SK-N-SH (cell line): ENCODE measurements around the gene SIN3A. TPM values are rescaled to one million over a fixed set of nuclear protein-coding genes. Genes with fewer than 3 reads are reported as not detected.

Experiments used
- CTCF ChIA-PET: fragments of 300-600, 350-600 bp; formaldehyde crosslinking; extraction: SDS; loops from one replicate; lab custom pipeline; 2021; lab: Yijun Ruan, JAX
- POLR2A ChIA-PET: fragments of 350-600 bp; sonication (Branson Sonifier 250); formaldehyde crosslinking; extraction: SDS; loops from one replicate; lab custom pipeline; 2020; ENCODE audit warnings: antibody characterized with exemption, inconsistent platforms; lab: Yijun Ruan, JAX
- DNase-seq: peaks from one replicate; pipeline ENCODE4 v3.0.0; 2012
- H2AFZ ChIP-seq: fragments of 200-600 bp; sonication (generic); 2 replicates; pipeline ENCODE4 v1.8.1; 2016; ENCODE audit warnings: antibody characterized with exemption, mild to moderate bottlenecking, low read depth
- H3F3A ChIP-seq: fragments of 200-600 bp; sonication (generic); replicated peaks from 2 replicates; pipeline ENCODE3; 2016; ENCODE audit warnings: antibody characterized with exemption, mild to moderate bottlenecking; ENCODE audit not compliant: insufficient read depth
- H3K27ac ChIP-seq, 2 experiments: fragments of 200-500 bp in 1 of 2; fragments of 200-600 bp in 1 of 2; sonication (Bioruptor generic) in 1 of 2; sonication (generic), shearing (Covaris generic) in 1 of 2; 2 replicates each; pipeline versions ENCODE4 v1.5.1 to v1.6.1; 2014 to 2016; ENCODE audit warnings: low read depth in 2 of 2, inconsistent platforms in 1 of 2, low read length in 1 of 2, mild to moderate bottlenecking in 1 of 2, mixed read lengths in 1 of 2
- H3K27me3 ChIP-seq: fragments of 200-600 bp; sonication (generic), shearing (Covaris generic); 2 replicates; pipeline ENCODE4 v1.6.1; 2016; ENCODE audit warnings: mixed run types; ENCODE audit not compliant: insufficient read depth
- H3K36me3 ChIP-seq, 2 experiments: fragments of 200-500 bp in 1 of 2; fragments of 200-600 bp in 1 of 2; sonication (Bioruptor generic) in 1 of 2; sonication (generic) in 1 of 2; replicated peaks in 1 of 2; 2 replicates each; pipeline versions ENCODE3 to v1.5.1; 2014 to 2016; ENCODE audit warnings: low read length in 1 of 2, mild to moderate bottlenecking in 1 of 2; ENCODE audit not compliant: insufficient read depth in 2 of 2, control insufficient read depth in 1 of 2
- H3K4me1 ChIP-seq, 2 experiments: fragments of 200-500 bp in 1 of 2; fragments of 200-600 bp in 1 of 2; sonication (Bioruptor generic) in 1 of 2; sonication (generic), shearing (Covaris generic) in 1 of 2; 2 replicates each; pipeline versions ENCODE4 v1.5.1 to v1.6.1; 2014 to 2016; ENCODE audit warnings: low read depth in 1 of 2, low read length in 1 of 2, mixed run types in 1 of 2; ENCODE audit not compliant: insufficient read depth in 2 of 2, control insufficient read depth in 1 of 2
- H3K4me2 ChIP-seq: fragments of 200-600 bp; sonication (generic), shearing (Covaris generic); 2 replicates; pipeline ENCODE4 v1.6.1; 2017; ENCODE audit warnings: mixed run types
- H3K4me3 ChIP-seq, 2 experiments: fragments of 200-500 bp in 1 of 2; fragments of 200-600 bp in 1 of 2; sonication (Bioruptor generic) in 1 of 2; sonication (generic), shearing (Covaris generic) in 1 of 2; 2 replicates each; pipeline versions ENCODE4 v1.5.1 to v1.8.1; 2014 to 2016; ENCODE audit warnings: low read depth in 2 of 2, inconsistent platforms in 1 of 2, low read length in 1 of 2, mild to moderate bottlenecking in 1 of 2, mixed read lengths in 1 of 2, moderate library complexity in 1 of 2
- H3K79me2 ChIP-seq: fragments of 200-600 bp; sonication (generic); 2 replicates; pipeline ENCODE4 v1.8.1; 2017; ENCODE audit warnings: mild to moderate bottlenecking; ENCODE audit not compliant: insufficient read depth
- H3K9ac ChIP-seq: fragments of 200-600 bp; sonication (generic); 2 replicates; pipeline ENCODE4 v1.6.1; 2017; ENCODE audit warnings: mixed run types
- H3K9me2 ChIP-seq: fragments of 200-600 bp; sonication (generic); 2 replicates; pipeline ENCODE4 v1.6.1; 2017; ENCODE audit warnings: mixed run types
- H3K9me3 ChIP-seq: fragments of 200-600 bp; sonication (generic); 2 replicates; pipeline ENCODE4 v1.6.1; 2017; ENCODE audit warnings: mixed run types, mild to moderate bottlenecking, moderate library complexity
- H4K20me1 ChIP-seq: fragments of 200-600 bp; sonication (generic); 2 replicates; pipeline ENCODE4 v1.6.1; 2017; ENCODE audit warnings: mild to moderate bottlenecking, mixed run types; ENCODE audit not compliant: insufficient read depth
- CHD2 ChIP-seq: fragments of 150-350 bp; IDR thresholded peaks from 2 replicates; pipeline ENCODE4 v1.6.1; 2018; ENCODE audit warnings: low read length; ENCODE audit not compliant: partially characterized antibody
- ELF1 ChIP-seq: IDR thresholded peaks from 2 replicates; pipeline ENCODE4 v1.4.0; 2012
- EZH2phosphoT487 ChIP-seq: fragments of 200-600 bp; sonication (generic); IDR thresholded peaks from 2 replicates; pipeline ENCODE4 v1.6.1; 2017; ENCODE audit warnings: low read depth, mixed run types, mild to moderate bottlenecking, antibody characterized with exemption, moderate library complexity, borderline replicate concordance
- FOSL2 ChIP-seq: IDR thresholded peaks from 2 replicates; pipeline ENCODE4 v1.4.0; 2012; ENCODE audit warnings: low read depth, mild to moderate bottlenecking, moderate library complexity, borderline replicate concordance
- FOXJ3 ChIP-seq: sonication (generic); formaldehyde crosslinking; IDR thresholded peaks from 2 replicates; pipeline ENCODE4 v1.5.1; 2020; ENCODE audit warnings: mild to moderate bottlenecking, missing genetic modification reagents
- IRF3 ChIP-seq: fragments of 150-350 bp; IDR thresholded peaks from 2 replicates; pipeline ENCODE4 v1.6.1; 2016; ENCODE audit warnings: mild to moderate bottlenecking, low read depth, low read length
- MEF2A ChIP-seq: IDR thresholded peaks from 2 replicates; pipeline ENCODE4 v1.4.0; 2012; ENCODE audit warnings: low read depth, borderline replicate concordance
- MXI1 ChIP-seq: IDR thresholded peaks from 2 replicates; pipeline ENCODE4 v1.6.1; 2012; ENCODE audit warnings: mild to moderate bottlenecking, low read depth, low read length, improper control_type of control experiment
- SMC3 ChIP-seq: IDR thresholded peaks from 2 replicates; pipeline ENCODE4 v1.6.1; 2012; ENCODE audit warnings: low read depth, low read length, improper control_type of control experiment
- USF2 ChIP-seq: fragments of 150-350 bp; IDR thresholded peaks from 2 replicates; pipeline ENCODE4 v1.6.1; 2017; ENCODE audit warnings: antibody characterized with exemption, low read length, low read depth, borderline replicate concordance
- ZBTB33 ChIP-seq: IDR thresholded peaks from 2 replicates; pipeline ENCODE4 v1.4.0; 2012; ENCODE audit warnings: low read depth, borderline replicate concordance
- WGBS: methylation state at CpG from one replicate; pipeline ENCODE4 v1.1.6; 2017; ENCODE audit warnings: low lambda C conversion rate; 5-methylcytosine and 5-hydroxymethylcytosine counted together
- polyA plus RNA-seq, 3 experiments: library from polyadenylated mRNA; depleted of rRNA; stranded (reverse); fragments of >200 nt; gene quantifications; 2 replicates each; pipeline ENCODE4 v1.2.3, GENCODE V29; 2012
- TF ChIP-seq, protein P1 (sequence below): IDR thresholded peaks from 2 replicates; pipeline ENCODE4 v1.6.1; 2012; ENCODE audit warnings: mild to moderate bottlenecking, low read depth, low read length, moderate library complexity
- TF ChIP-seq, protein P2 (sequence below): IDR thresholded peaks from 2 replicates; pipeline ENCODE4; 2012
- TF ChIP-seq, protein P3 (sequence below): fragments of 200-600 bp; sonication (generic); IDR thresholded peaks from 2 replicates; pipeline ENCODE4 v1.6.1; 2017; ENCODE audit warnings: antibody characterized with exemption, mild to moderate bottlenecking, moderate library complexity

SIN3A gene
- polyA plus RNA-seq, 1 of the 3 experiments (the other 2 are of a cell fraction): 32.2 TPM

GRCh38 chr15:75367913-75368688 is 83.4 kb downstream of the SIN3A start, which contains the start of gene MAN2C1 (continued):
- TF ChIP-seq, protein P1, sequence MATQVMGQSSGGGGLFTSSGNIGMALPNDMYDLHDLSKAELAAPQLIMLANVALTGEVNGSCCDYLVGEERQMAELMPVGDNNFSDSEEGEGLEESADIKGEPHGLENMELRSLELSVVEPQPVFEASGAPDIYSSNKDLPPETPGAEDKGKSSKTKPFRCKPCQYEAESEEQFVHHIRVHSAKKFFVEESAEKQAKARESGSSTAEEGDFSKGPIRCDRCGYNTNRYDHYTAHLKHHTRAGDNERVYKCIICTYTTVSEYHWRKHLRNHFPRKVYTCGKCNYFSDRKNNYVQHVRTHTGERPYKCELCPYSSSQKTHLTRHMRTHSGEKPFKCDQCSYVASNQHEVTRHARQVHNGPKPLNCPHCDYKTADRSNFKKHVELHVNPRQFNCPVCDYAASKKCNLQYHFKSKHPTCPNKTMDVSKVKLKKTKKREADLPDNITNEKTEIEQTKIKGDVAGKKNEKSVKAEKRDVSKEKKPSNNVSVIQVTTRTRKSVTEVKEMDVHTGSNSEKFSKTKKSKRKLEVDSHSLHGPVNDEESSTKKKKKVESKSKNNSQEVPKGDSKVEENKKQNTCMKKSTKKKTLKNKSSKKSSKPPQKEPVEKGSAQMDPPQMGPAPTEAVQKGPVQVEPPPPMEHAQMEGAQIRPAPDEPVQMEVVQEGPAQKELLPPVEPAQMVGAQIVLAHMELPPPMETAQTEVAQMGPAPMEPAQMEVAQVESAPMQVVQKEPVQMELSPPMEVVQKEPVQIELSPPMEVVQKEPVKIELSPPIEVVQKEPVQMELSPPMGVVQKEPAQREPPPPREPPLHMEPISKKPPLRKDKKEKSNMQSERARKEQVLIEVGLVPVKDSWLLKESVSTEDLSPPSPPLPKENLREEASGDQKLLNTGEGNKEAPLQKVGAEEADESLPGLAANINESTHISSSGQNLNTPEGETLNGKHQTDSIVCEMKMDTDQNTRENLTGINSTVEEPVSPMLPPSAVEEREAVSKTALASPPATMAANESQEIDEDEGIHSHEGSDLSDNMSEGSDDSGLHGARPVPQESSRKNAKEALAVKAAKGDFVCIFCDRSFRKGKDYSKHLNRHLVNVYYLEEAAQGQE: peak; percentile 78
- no peak for TF ChIP-seq USF2
- no peak for TF ChIP-seq FOSL2
- peak; percentile 74 for TF ChIP-seq SMC3
- TF ChIP-seq, protein P2, sequence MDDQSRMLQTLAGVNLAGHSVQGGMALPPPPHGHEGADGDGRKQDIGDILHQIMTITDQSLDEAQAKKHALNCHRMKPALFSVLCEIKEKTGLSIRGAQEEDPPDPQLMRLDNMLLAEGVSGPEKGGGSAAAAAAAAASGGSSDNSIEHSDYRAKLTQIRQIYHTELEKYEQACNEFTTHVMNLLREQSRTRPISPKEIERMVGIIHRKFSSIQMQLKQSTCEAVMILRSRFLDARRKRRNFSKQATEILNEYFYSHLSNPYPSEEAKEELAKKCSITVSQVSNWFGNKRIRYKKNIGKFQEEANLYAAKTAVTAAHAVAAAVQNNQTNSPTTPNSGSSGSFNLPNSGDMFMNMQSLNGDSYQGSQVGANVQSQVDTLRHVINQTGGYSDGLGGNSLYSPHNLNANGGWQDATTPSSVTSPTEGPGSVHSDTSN: 0 out of 2 replicates have a peak, but pooled peaks have one; percentile 15
- peak; percentile 16; the same call in 1 of the 2 replicates for TF ChIP-seq MEF2A
- TF ChIP-seq FOXJ3 (CRISPR knock-in tag): no peak

DNA sequence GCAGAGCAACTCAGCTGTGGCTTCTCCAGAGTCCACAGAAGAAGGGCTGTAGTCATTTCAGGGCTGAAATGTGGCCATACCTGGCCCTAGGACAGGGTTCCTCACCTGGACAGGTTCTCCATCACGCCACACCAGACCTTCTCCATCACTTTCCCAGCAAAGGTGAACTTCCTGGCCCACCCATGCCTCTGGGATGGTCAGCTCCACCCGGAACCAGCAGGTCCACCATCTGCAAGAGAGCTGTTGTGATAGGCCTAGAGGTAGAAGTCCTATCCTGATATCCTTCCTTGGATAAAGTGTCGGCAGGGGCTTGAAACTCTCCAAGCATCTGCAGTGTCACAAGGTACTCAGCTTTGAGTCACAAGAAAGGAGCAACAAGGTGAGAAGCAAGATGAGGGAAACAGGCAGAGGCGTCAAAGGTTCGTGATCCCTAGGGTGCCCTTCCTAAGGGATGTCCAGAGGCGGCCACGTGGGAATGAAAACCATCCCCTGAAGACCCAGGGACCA is 84.0 kb downstream of the SIN3A start:
- POLR2A ChIA-PET: interaction anchor here (0.7 to 2.5 kb wide), 12 partner anchors 8 to 315 kb away, joined by 3 to 21 read pairs (median 6); partner anchors contain the start of genes IMP3, SIN3A, SNUPN and SNX33
- TF ChIP-seq FOSL2 (no peak), IRF3 (no peak), CHD2 (no peak), ZBTB33 (no peak), EZH2phosphoT487 (no peak), MXI1 (no peak), ELF1 (no peak)
- TF ChIP-seq, protein P3, sequence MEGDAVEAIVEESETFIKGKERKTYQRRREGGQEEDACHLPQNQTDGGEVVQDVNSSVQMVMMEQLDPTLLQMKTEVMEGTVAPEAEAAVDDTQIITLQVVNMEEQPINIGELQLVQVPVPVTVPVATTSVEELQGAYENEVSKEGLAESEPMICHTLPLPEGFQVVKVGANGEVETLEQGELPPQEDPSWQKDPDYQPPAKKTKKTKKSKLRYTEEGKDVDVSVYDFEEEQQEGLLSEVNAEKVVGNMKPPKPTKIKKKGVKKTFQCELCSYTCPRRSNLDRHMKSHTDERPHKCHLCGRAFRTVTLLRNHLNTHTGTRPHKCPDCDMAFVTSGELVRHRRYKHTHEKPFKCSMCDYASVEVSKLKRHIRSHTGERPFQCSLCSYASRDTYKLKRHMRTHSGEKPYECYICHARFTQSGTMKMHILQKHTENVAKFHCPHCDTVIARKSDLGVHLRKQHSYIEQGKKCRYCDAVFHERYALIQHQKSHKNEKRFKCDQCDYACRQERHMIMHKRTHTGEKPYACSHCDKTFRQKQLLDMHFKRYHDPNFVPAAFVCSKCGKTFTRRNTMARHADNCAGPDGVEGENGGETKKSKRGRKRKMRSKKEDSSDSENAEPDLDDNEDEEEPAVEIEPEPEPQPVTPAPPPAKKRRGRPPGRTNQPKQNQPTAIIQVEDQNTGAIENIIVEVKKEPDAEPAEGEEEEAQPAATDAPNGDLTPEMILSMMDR: no peak; the same call in 1 of the 2 replicates
- TF ChIP-seq, all 33 proteins: peak for 0
- Histone ChIP-seq H2AFZ (no peak overlapping the region), H3K27ac (peak overlapping the region in 1 of 2 experiments; percentile 92; a peak in 2 of 4 replicates), H3K4me2 (peak overlapping the region; percentile 92), H3K9ac (peak overlapping the region; percentile 96; the same call in 1 of the 2 replicates), H3K27me3 (no peaks in the 10 kb centered on the region), H4K20me1 (no peaks in the 10 kb centered on the region; the same call in 1 of the 2 replicates), H3K79me2 (peaks cover 36% of the 10 kb centered on the region), H3K4me3 (peak overlapping the region; percentile 73 to 92), H3K9me3 (no peaks in the 10 kb centered on the region), H3K36me3 (peaks cover 51 to 55% of the 10 kb centered on the region in 2 experiments), H3K9me2 (no peaks in the 10 kb centered on the region), H3F3A (peaks cover 10% of the 10 kb centered on the region), H3K4me1 (peaks cover 5 to 16% of the 10 kb centered on the region in 2 experiments; a peak in 3 of 4 replicates)
- no peak for DNase-seq
- WGBS: 42% methylated on average over 6 of the region's 7 CpGs
- CTCF ChIA-PET: interaction anchor here (0.5 to 3.5 kb wide), 45 partner anchors 8 to 844 kb away, joined by 3 to 29 read pairs (median 4); partner anchors contain the start of genes C15orf39, IMP3, NEIL1 and PPCDC
